ENCODE results near the gene HMG20A.

DNA sequence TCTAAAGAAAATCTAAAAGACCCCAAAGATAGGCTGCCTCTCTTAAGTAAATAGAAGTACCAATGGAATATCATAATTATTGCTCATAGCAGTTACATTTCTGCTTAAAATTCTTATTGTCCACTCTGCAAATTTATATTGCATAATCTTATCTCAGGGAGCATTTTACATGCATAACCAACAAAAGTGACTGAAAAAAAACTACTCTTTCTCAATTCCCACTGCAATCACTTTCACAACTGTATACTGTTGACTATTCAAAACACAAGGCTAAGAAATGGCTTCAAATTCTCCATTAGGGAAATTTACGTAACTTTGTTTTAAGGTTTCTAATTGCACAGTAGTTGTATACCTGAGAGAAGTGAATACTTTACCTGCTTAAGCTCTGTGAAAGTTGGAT lies 56.3 kb downstream of the HMG20A start:
- TF ChIP-seq, protein P1, sequence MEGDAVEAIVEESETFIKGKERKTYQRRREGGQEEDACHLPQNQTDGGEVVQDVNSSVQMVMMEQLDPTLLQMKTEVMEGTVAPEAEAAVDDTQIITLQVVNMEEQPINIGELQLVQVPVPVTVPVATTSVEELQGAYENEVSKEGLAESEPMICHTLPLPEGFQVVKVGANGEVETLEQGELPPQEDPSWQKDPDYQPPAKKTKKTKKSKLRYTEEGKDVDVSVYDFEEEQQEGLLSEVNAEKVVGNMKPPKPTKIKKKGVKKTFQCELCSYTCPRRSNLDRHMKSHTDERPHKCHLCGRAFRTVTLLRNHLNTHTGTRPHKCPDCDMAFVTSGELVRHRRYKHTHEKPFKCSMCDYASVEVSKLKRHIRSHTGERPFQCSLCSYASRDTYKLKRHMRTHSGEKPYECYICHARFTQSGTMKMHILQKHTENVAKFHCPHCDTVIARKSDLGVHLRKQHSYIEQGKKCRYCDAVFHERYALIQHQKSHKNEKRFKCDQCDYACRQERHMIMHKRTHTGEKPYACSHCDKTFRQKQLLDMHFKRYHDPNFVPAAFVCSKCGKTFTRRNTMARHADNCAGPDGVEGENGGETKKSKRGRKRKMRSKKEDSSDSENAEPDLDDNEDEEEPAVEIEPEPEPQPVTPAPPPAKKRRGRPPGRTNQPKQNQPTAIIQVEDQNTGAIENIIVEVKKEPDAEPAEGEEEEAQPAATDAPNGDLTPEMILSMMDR (IDR thresholded peaks at IDR 0.05) = no peak
- no peak for TF ChIP-seq ZFX (IDR thresholded peaks at IDR 0.05; ENCODE audit: borderline replicate concordance)

Data from 22Rv1 (cell line).